HEK293 (cell line): ENCODE results near the gene SH3GL2.
A peak's percentile ranks its signal among the peaks of the same experiment; 100 is the strongest.

Source experiments
- EGR2 ChIP-seq: fragments of 450-650 bp; formaldehyde crosslinking; IDR thresholded peaks from 2 replicates; pipeline ENCODE4 v1.5.1; 2016; ENCODE audit warnings: low read depth, missing biosample characterization, missing genetic modification characterization
- GFI1B ChIP-seq: fragments of 450-650 bp; formaldehyde crosslinking; IDR thresholded peaks from 2 replicates; pipeline ENCODE4 v1.5.1; 2016; ENCODE audit warnings: missing biosample characterization, missing genetic modification characterization
- IKZF3 ChIP-seq: fragments of 450-650 bp; IDR thresholded peaks from 2 replicates; pipeline ENCODE4 v1.5.0; 2018; ENCODE audit warnings: missing biosample characterization, mild to moderate bottlenecking, missing genetic modification characterization, moderate library complexity
- KLF16 ChIP-seq: fragments of 450-650 bp; formaldehyde crosslinking; IDR thresholded peaks from 2 replicates; pipeline ENCODE4 v1.5.1; 2017; ENCODE audit warnings: missing biosample characterization, missing genetic modification characterization
- MEIS1 ChIP-seq: sonication (generic); formaldehyde crosslinking; IDR thresholded peaks from 2 replicates; pipeline ENCODE4 v1.8.1; 2022; ENCODE audit warnings: missing genetic modification reagents, mild to moderate bottlenecking, borderline replicate concordance
- PRDM2 ChIP-seq: fragments of 450-650 bp; formaldehyde crosslinking; IDR thresholded peaks from 2 replicates; pipeline ENCODE4 v1.5.1; 2016; ENCODE audit warnings: missing biosample characterization, missing genetic modification characterization, borderline replicate concordance
- PRDM6 ChIP-seq: fragments of 450-650 bp; formaldehyde crosslinking; IDR thresholded peaks from 2 replicates; pipeline ENCODE4 v1.5.1; 2017; ENCODE audit warnings: missing biosample characterization, missing genetic modification characterization
- SP3 ChIP-seq: fragments of 450-650 bp; formaldehyde crosslinking; IDR thresholded peaks from 2 replicates; pipeline ENCODE4 v1.5.1; 2016; ENCODE audit warnings: missing biosample characterization, missing genetic modification characterization
- WT1 ChIP-seq: fragments of 450-650 bp; formaldehyde crosslinking; IDR thresholded peaks from 2 replicates; pipeline ENCODE4 v1.5.1; 2016; ENCODE audit warnings: missing biosample characterization, missing genetic modification characterization
- ZBTB49 ChIP-seq: fragments of 450-650 bp; formaldehyde crosslinking; IDR thresholded peaks from 2 replicates; pipeline ENCODE4 v1.5.1; 2016; ENCODE audit warnings: missing biosample characterization, missing genetic modification characterization, low read depth
- ZFP69B ChIP-seq: fragments of 450-650 bp; formaldehyde crosslinking; IDR thresholded peaks from 2 replicates; pipeline ENCODE4 v1.5.1; 2016; ENCODE audit warnings: missing biosample characterization, missing genetic modification characterization
- ZNF132 ChIP-seq: fragments of 450-650 bp; formaldehyde crosslinking; IDR thresholded peaks from 2 replicates; pipeline ENCODE4 v1.5.1; 2017; ENCODE audit warnings: missing biosample characterization, missing genetic modification characterization, borderline replicate concordance
- ZNF148 ChIP-seq: fragments of 450-650 bp; formaldehyde crosslinking; IDR thresholded peaks from 2 replicates; pipeline ENCODE4 v1.5.0; 2017; ENCODE audit warnings: missing biosample characterization, missing genetic modification characterization, borderline replicate concordance
- ZNF202 ChIP-seq: fragments of 450-650 bp; formaldehyde crosslinking; IDR thresholded peaks from 2 replicates; pipeline ENCODE4 v1.5.1; 2016; ENCODE audit warnings: missing biosample characterization, missing genetic modification characterization, borderline replicate concordance
- ZNF26 ChIP-seq: fragments of 450-650 bp; formaldehyde crosslinking; IDR thresholded peaks from 2 replicates; pipeline ENCODE4 v1.5.1; 2016; ENCODE audit warnings: missing biosample characterization, missing genetic modification characterization
- ZNF354C ChIP-seq: fragments of 450-650 bp; formaldehyde crosslinking; IDR thresholded peaks from 2 replicates; pipeline ENCODE4 v1.5.1; 2016; ENCODE audit warnings: missing biosample characterization, missing genetic modification characterization, low read depth, borderline replicate concordance
- ZNF362 ChIP-seq: fragments of 450-650 bp; formaldehyde crosslinking; IDR thresholded peaks from 2 replicates; pipeline ENCODE4 v1.5.1; 2016; ENCODE audit warnings: missing biosample characterization, missing genetic modification characterization
- ZNF433 ChIP-seq: fragments of 450-650 bp; formaldehyde crosslinking; IDR thresholded peaks from 2 replicates; pipeline ENCODE4 v1.5.1; 2016; ENCODE audit warnings: missing biosample characterization, missing genetic modification characterization, low read depth
- ZNF514 ChIP-seq: fragments of 450-650 bp; formaldehyde crosslinking; IDR thresholded peaks from 2 replicates; pipeline ENCODE4 v1.5.1; 2016; ENCODE audit warnings: missing biosample characterization, missing genetic modification characterization
- ZNF549 ChIP-seq: fragments of 450-650 bp; IDR thresholded peaks from 2 replicates; pipeline ENCODE4 v1.5.1; 2018; ENCODE audit warnings: missing biosample characterization, missing genetic modification characterization, mild to moderate bottlenecking, inconsistent platforms, moderate library complexity
- ZNF571 ChIP-seq: fragments of 450-650 bp; formaldehyde crosslinking; IDR thresholded peaks from 2 replicates; pipeline ENCODE4 v1.5.0; 2017; ENCODE audit warnings: missing biosample characterization, missing genetic modification characterization
- ZNF830 ChIP-seq: fragments of 450-650 bp; IDR thresholded peaks from 2 replicates; pipeline ENCODE4 v1.5.0; 2018; ENCODE audit warnings: missing biosample characterization, missing genetic modification characterization, low read depth, mild to moderate bottlenecking, moderate library complexity
- ZSCAN4 ChIP-seq: fragments of 450-650 bp; formaldehyde crosslinking; IDR thresholded peaks from 2 replicates; pipeline ENCODE4 v1.5.1; 2017; ENCODE audit warnings: missing biosample characterization, missing genetic modification characterization

Gene SH3GL2

GRCh38 chr9:17614903-17615302 lies 36.0 kb downstream of the SH3GL2 start (continued):
- TF ChIP-seq PRDM2 (tag by site-specific recombination) (no peak), SP3 (tag by site-specific recombination) (no peak), ZNF433 (tag by site-specific recombination) (no peak), ZNF830 (tag by site-specific recombination) (no peak), MEIS1 (CRISPR knock-in tag) (no peak), KLF16 (tag by site-specific recombination) (no peak), ZNF26 (tag by site-specific recombination) (no peak), ZNF514 (tag by site-specific recombination) (no peak), ZNF571 (tag by site-specific recombination) (no peak), GFI1B (no peak), PRDM6 (tag by site-specific recombination) (peak; percentile 23; the same call in 1 of the 2 replicates), ZNF148 (tag by site-specific recombination) (no peak), EGR2 (tag by site-specific recombination) (0 out of 2 replicates have a peak, but pooled peaks have one; percentile 8), ZSCAN4 (tag by site-specific recombination) (no peak), IKZF3 (tag by site-specific recombination) (0 out of 2 replicates have a peak, but pooled peaks have one; percentile 21), ZBTB49 (tag by site-specific recombination) (no peak), WT1 (tag by site-specific recombination) (0 out of 2 replicates have a peak, but pooled peaks have one; percentile 15), ZNF354C (tag by site-specific recombination) (no peak), ZNF132 (tag by site-specific recombination) (no peak), ZNF202 (no peak), ZNF362 (no peak), ZFP69B (peak; percentile 71), ZNF549 (tag by site-specific recombination) (no peak)
